H1 (cell line): ENCODE data around the gene ACVR2A. TPM values are rescaled to one million over a fixed set of nuclear protein-coding genes. Genes with fewer than 3 reads are reported as not detected.

Experiments
- CTCF ChIA-PET: fragments of 300-600 bp; sonication (Branson Sonifier 250); formaldehyde crosslinking; loops from one replicate; lab custom pipeline; 2021; ENCODE audit not compliant: partially characterized antibody; lab: Charles Lee
- POLR2A ChIA-PET: fragments of 300-600 bp; sonication (Branson Sonifier 250); formaldehyde crosslinking; loops from one replicate; lab custom pipeline; 2021; ENCODE audit warnings: inconsistent platforms; ENCODE audit not compliant: partially characterized antibody; lab: Charles Lee
- DNase-seq, 2 experiments: peaks; one replicate each; pipeline versions ENCODE4 v3.0.0 to v3.0.0-alpha.2; 2010 to 2022; ENCODE audit warnings: low spot score in 2 of 2, low read depth in 1 of 2, mixed read lengths in 1 of 2
- FAIRE-seq: peaks from 2 replicates; lab custom pipeline; 2011; peaks lifted over from hg19 to GRCh38; lab: Jason Lieb, UNC
- H2AFZ ChIP-seq: 2 replicates; pipeline ENCODE4 v1.8.1; 2012; ENCODE audit warnings: low read length, inconsistent platforms
- H2AK5ac ChIP-seq: 2 replicates; pipeline ENCODE4 v1.6.1; 2013; ENCODE audit warnings: low read depth, low read length
- H2BK120ac ChIP-seq: replicated peaks from 2 replicates; pipeline ENCODE3; 2013; ENCODE audit warnings: low read depth, low read length, inconsistent platforms
- H2BK12ac ChIP-seq: 2 replicates; pipeline ENCODE4 v1.6.1; 2013; ENCODE audit warnings: low read depth, low read length
- H2BK15ac ChIP-seq: 2 replicates; pipeline ENCODE4 v1.6.1; 2013; ENCODE audit warnings: low read length
- H2BK20ac ChIP-seq: 2 replicates; pipeline ENCODE4 v1.6.1; 2013; ENCODE audit warnings: low read length
- H2BK5ac ChIP-seq: 2 replicates; pipeline ENCODE4 v1.6.1; 2013; ENCODE audit warnings: low read depth, low read length
- H3K14ac ChIP-seq: 2 replicates; pipeline ENCODE4 v1.6.1; 2013; ENCODE audit warnings: inconsistent platforms; ENCODE audit not compliant: insufficient read length
- H3K18ac ChIP-seq: 2 replicates; pipeline ENCODE4 v1.6.1; 2013; ENCODE audit warnings: low read length; ENCODE audit errors: extremely low read depth
- H3K23ac ChIP-seq: 2 replicates; pipeline ENCODE4 v1.6.1; 2013; ENCODE audit warnings: inconsistent platforms; ENCODE audit not compliant: insufficient read length
- H3K23me2 ChIP-seq: 2 replicates; pipeline ENCODE4 v1.6.1; 2013; ENCODE audit warnings: low read depth, low read length
- H3K27ac ChIP-seq: 2 replicates; pipeline ENCODE4 v1.6.1; 2011; ENCODE audit warnings: low read depth, low read length, inconsistent platforms
- H3K27me3 ChIP-seq, 4 experiments: replicated peaks in 1 of 4; 1 replicate in 1 of 4; 2 replicates in 3 of 4; pipeline versions ENCODE4 v1.6.1 to v1.8.1; 2011 to 2013; ENCODE audit warnings: low read length in 3 of 4, mild to moderate bottlenecking in 3 of 4, inconsistent platforms in 2 of 4, mixed read lengths in 2 of 4, moderate library complexity in 1 of 4; ENCODE audit not compliant: control insufficient read depth in 3 of 4, insufficient read depth in 3 of 4; ENCODE audit errors: extremely low read depth in 1 of 4
- H3K36me3 ChIP-seq, 4 experiments: 2 replicates each; pipeline versions ENCODE4 v1.6.1 to v1.8.1; 2011 to 2013; ENCODE audit warnings: mild to moderate bottlenecking in 4 of 4, low read length in 3 of 4, moderate library complexity in 2 of 4, control low read depth in 1 of 4, inconsistent platforms in 1 of 4; ENCODE audit not compliant: insufficient read depth in 4 of 4, control insufficient read depth in 2 of 4
- H3K4ac ChIP-seq: replicated peaks from 2 replicates; pipeline ENCODE3; 2013; ENCODE audit warnings: low read length, low read depth, mixed read lengths, inconsistent platforms; ENCODE audit not compliant: insufficient read length
- H3K4me1 ChIP-seq, 4 experiments: replicated peaks in 1 of 4; 1 replicate in 1 of 4; 2 replicates in 3 of 4; pipeline versions ENCODE4 v1.6.1 to v1.8.1; 2011 to 2013; ENCODE audit warnings: low read length in 3 of 4, inconsistent platforms in 2 of 4, mixed read lengths in 1 of 4; ENCODE audit not compliant: insufficient read depth in 4 of 4, control insufficient read depth in 3 of 4
- H3K4me2 ChIP-seq, 2 experiments: 2 replicates each; pipeline versions ENCODE4 v1.6.1 to v1.8.1; 2011 to 2013; ENCODE audit warnings: low read depth in 2 of 2, low read length in 2 of 2, control low read depth in 1 of 2, inconsistent platforms in 1 of 2, mild to moderate bottlenecking in 1 of 2; ENCODE audit not compliant: insufficient read depth in 1 of 2
- H3K4me3 ChIP-seq, 4 experiments: fragments of 200-600, 300-600 bp in 1 of 4; sonication (generic), shearing (Covaris generic), sonication (Bioruptor Twin) in 1 of 4; 2 replicates each; pipeline versions ENCODE4 v1.5.1 to v1.8.1; 2011 to 2016; ENCODE audit warnings: low read length in 4 of 4, low read depth in 3 of 4, control low read depth in 2 of 4, inconsistent platforms in 2 of 4, mild to moderate bottlenecking in 2 of 4, mixed read lengths in 1 of 4, moderate library complexity in 1 of 4; ENCODE audit not compliant: insufficient read depth in 2 of 4; ENCODE audit errors: extremely low read depth in 1 of 4
- H3K56ac ChIP-seq: replicated peaks from 2 replicates; pipeline ENCODE3; 2013; ENCODE audit warnings: low read depth, mild to moderate bottlenecking, mixed read lengths, low read length, inconsistent platforms; ENCODE audit not compliant: insufficient read length
- H3K79me1 ChIP-seq: 2 replicates; pipeline ENCODE4 v1.6.1; 2013; ENCODE audit warnings: low read depth, low read length, control low read depth
- H3K79me2 ChIP-seq, 2 experiments: 2 replicates each; pipeline versions ENCODE4 v1.6.1 to v1.8.1; 2012 to 2013; ENCODE audit warnings: low read length in 2 of 2, mild to moderate bottlenecking in 2 of 2, inconsistent platforms in 1 of 2; ENCODE audit not compliant: insufficient read depth in 2 of 2, control insufficient read depth in 1 of 2
- H3K9ac ChIP-seq, 4 experiments: replicated peaks in 1 of 4; 1 replicate in 1 of 4; 2 replicates in 3 of 4; pipeline versions ENCODE4 v1.6.1 to v1.8.1; 2011 to 2013; ENCODE audit warnings: low read depth in 3 of 4, low read length in 3 of 4, control low read depth in 2 of 4, mild to moderate bottlenecking in 2 of 4, moderate library complexity in 2 of 4, inconsistent platforms in 1 of 4; ENCODE audit errors: extremely low read depth in 1 of 4
- H3K9me3 ChIP-seq, 2 experiments: 2 replicates each; pipeline versions ENCODE4 v1.6.1 to v1.8.1; 2012 to 2013; ENCODE audit warnings: mild to moderate bottlenecking in 2 of 2, moderate library complexity in 2 of 2, control low read depth in 1 of 2, inconsistent platforms in 1 of 2, low read depth in 1 of 2, low read length in 1 of 2, mixed read lengths in 1 of 2; ENCODE audit not compliant: insufficient read depth in 2 of 2
- H4K20me1 ChIP-seq, 2 experiments: replicated peaks in 1 of 2; 2 replicates each; pipeline versions ENCODE3 to v1.8.1; 2011 to 2013; ENCODE audit warnings: inconsistent platforms in 2 of 2, low read length in 2 of 2, mild to moderate bottlenecking in 1 of 2; ENCODE audit not compliant: insufficient read depth in 2 of 2, control insufficient read depth in 1 of 2
- H4K5ac ChIP-seq: 2 replicates; pipeline ENCODE4 v1.6.1; 2013; ENCODE audit warnings: low read length, low read depth, mixed read lengths, inconsistent platforms; ENCODE audit not compliant: insufficient read length
- H4K8ac ChIP-seq: 2 replicates; pipeline ENCODE4 v1.8.0; 2013; ENCODE audit warnings: mild to moderate bottlenecking, moderate library complexity, low read length, inconsistent platforms; ENCODE audit not compliant: insufficient read depth; ENCODE audit errors: extremely low read depth
- H4K91ac ChIP-seq: replicated peaks from 2 replicates; pipeline ENCODE3; 2013; ENCODE audit warnings: low read length, mixed read lengths, inconsistent platforms; ENCODE audit not compliant: insufficient read length
- BCL11A ChIP-seq, 2 experiments: IDR thresholded peaks; one replicate each; pipeline ENCODE4 v1.6.1; 2011; ENCODE audit warnings: low read depth in 2 of 2, low read length in 2 of 2, mild to moderate bottlenecking in 2 of 2
- E2F6 ChIP-seq: IDR thresholded peaks from 2 replicates; pipeline ENCODE4 v1.6.1; 2012; ENCODE audit warnings: inconsistent platforms
- EP300 ChIP-seq, 2 experiments: IDR thresholded peaks; 1 replicate in 1 of 2; 2 replicates in 1 of 2; pipeline ENCODE4 v1.6.1; 2011 to 2012; ENCODE audit warnings: low read depth in 2 of 2, low read length in 2 of 2, mild to moderate bottlenecking in 2 of 2, borderline replicate concordance in 1 of 2, inconsistent platforms in 1 of 2, moderate library complexity in 1 of 2
- HDAC6 ChIP-seq: IDR thresholded peaks from one replicate; pipeline ENCODE4 v1.7.1; 2012; ENCODE audit warnings: low read depth, mild to moderate bottlenecking, inconsistent platforms, low read length, moderate library complexity
- KDM1A ChIP-seq: fragments of 200-600, 300-600 bp; sonication (generic); IDR thresholded peaks from 2 replicates; pipeline ENCODE4 v1.7.1; 2016; ENCODE audit warnings: mild to moderate bottlenecking, low read length, borderline replicate concordance
- RBBP5 ChIP-seq: IDR thresholded peaks from 2 replicates; pipeline ENCODE4 v1.7.1; 2012; ENCODE audit warnings: low read depth, mild to moderate bottlenecking, inconsistent platforms, low read length, moderate library complexity, borderline replicate concordance
- SP1 ChIP-seq: IDR thresholded peaks from 2 replicates; pipeline ENCODE4 v1.6.1; 2011; ENCODE audit warnings: low read depth, low read length
- SP2 ChIP-seq: IDR thresholded peaks from 2 replicates; pipeline ENCODE4 v1.6.1; 2012; ENCODE audit warnings: mild to moderate bottlenecking, low read length, inconsistent platforms
- TAF1 ChIP-seq: IDR thresholded peaks from 2 replicates; pipeline ENCODE4 v1.6.1; 2011; ENCODE audit warnings: mild to moderate bottlenecking, low read depth, low read length
- WGBS, 2 experiments: shearing (Covaris generic) in 1 of 2; methylation state at CpG; one replicate each; pipeline versions ENCODE4 v1.1.6 to v1.1.7; 2013 to 2015; ENCODE audit warnings: low lambda C conversion rate in 2 of 2, mixed read lengths in 2 of 2, inconsistent platforms in 1 of 2, low coverage in 1 of 2, missing lambda C conversion rate in 1 of 2; ENCODE audit not compliant: insufficient replicate concordance in 2 of 2, insufficient coverage in 1 of 2, insufficient read length in 1 of 2; ENCODE audit errors: extremely low coverage in 1 of 2, missing lambda C conversion rate in 1 of 2; 5-methylcytosine and 5-hydroxymethylcytosine counted together
- polyA plus RNA-seq, 7 experiments: library from polyadenylated mRNA; depleted of rRNA in 3 of 7; stranded (reverse) in 5 of 7; unstranded in 2 of 7; fragments of >200 nt in 5 of 7; fragments of 200-250 nt in 2 of 7; gene quantifications; 1 replicate in 5 of 7; 2 replicates in 1 of 7; 4 replicates in 1 of 7; pipeline versions ENCODE4 v1.2.1 to v1.2.3, GENCODE V29; 2011 to 2013; ENCODE audit warnings: missing spikeins in 2 of 7, mixed read lengths in 2 of 7
- total RNA-seq: library from RNA; stranded (reverse); fragmentation: NEBNext Ultra II Directional; extraction: Animal tissue kit (Norgen Biotek cat#: 25700); gene quantifications from 2 replicates; pipeline ENCODE4 v1.2.1, GENCODE V29; 2021
- TF ChIP-seq, protein P1 (sequence below): IDR thresholded peaks from 2 replicates; pipeline ENCODE4 v1.6.1; 2012; ENCODE audit warnings: low read length, inconsistent platforms

Gene ACVR2A
- total and polyA plus RNA-seq, 2 of the 8 experiments (the other 6 are each of a cell fraction or from before 2014, with no cell fraction given) = 3.4 to 18.1 TPM

DNA sequence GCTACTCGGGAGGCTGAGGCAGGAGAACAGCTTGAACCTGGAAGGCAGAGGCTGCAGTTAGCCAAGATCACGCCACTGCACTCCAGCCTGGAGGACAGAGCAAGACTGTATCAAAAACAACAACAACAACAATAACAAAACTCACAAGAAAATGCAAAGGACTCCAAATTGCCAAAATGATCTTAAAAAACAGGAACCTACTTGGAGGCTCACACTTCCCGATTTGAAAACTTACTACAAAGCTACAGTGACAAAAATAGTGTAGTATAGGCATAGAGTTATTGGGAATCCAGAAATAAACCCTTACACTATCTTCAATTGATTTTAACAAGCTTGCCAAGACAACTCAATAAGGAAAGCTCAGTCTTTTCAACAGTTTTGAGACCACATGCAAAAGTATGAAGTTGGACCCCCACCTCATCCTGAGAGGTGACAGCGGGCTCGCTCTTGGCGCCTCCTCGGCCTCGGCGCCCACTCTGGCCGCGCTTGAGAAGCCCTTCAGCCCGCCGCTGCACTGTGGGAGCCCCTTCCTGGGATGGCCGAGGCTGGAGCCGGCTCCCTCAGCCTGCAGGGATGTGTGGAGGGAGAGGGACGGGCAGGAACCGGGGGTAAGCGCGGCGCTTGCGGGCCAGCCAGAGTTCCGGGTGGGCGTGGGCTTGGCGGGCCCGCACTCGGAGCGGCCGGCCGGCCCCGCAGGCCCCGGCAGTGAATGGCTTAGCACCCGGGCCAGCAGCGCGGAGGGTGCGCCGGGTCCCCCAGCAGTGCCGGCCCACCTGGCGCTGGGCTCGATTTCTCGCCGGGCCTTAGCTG, 18.3 kb upstream of the ACVR2A start:
- no peaks in the 10 kb centered on the region for H3K79me2 ChIP-seq
- H3K56ac ChIP-seq = no peak overlapping the region
- H3K27ac ChIP-seq = no peak overlapping the region
- H3K23me2 ChIP-seq = no peaks in the 10 kb centered on the region
- H2BK5ac ChIP-seq = no peak overlapping the region
- H3K18ac ChIP-seq = no peak overlapping the region
- POLR2A ChIA-PET = interaction anchor here (2.0 kb wide), 1 partner anchor 17 kb away, joined by 7 read pairs; no protein-coding TSS in a partner anchor
- H3K4ac ChIP-seq = no peak overlapping the region
- no peaks in the 10 kb centered on the region for H3K4me1 ChIP-seq
- H2BK120ac ChIP-seq = no peak overlapping the region
- no peak overlapping the region for H2BK15ac ChIP-seq
- no peaks in the 10 kb centered on the region for H4K20me1 ChIP-seq
- H2BK20ac ChIP-seq = no peak overlapping the region
- H2AFZ ChIP-seq = no peak overlapping the region
- no peak overlapping the region for H4K8ac ChIP-seq
- H3K4me3 ChIP-seq = no peak overlapping the region
- H2BK12ac ChIP-seq = no peak overlapping the region
- no peaks in the 10 kb centered on the region for H3K36me3 ChIP-seq
- FAIRE-seq (no peak), DNase-seq (no peak)
- no peak overlapping the region for H3K14ac ChIP-seq
- H3K4me2 ChIP-seq = no peak overlapping the region
- H3K79me1 ChIP-seq = no peaks in the 10 kb centered on the region
- H4K5ac ChIP-seq = no peak overlapping the region
- no peaks in the 10 kb centered on the region for H3K27me3 ChIP-seq
- CTCF ChIA-PET = no interaction called here
- no peak overlapping the region for H3K9ac ChIP-seq
- no peak overlapping the region for H2AK5ac ChIP-seq
- H3K9me3 ChIP-seq = peaks cover 0 to 7% of the 10 kb centered on the region in 2 experiments; a peak in 1 of 4 replicates
- H3K23ac ChIP-seq = no peak overlapping the region
- WGBS, 2 experiments = 96% methylated on average over 39 of the region's 41 CpGs; no CpG with 5 or more reads in 1 of the 2 experiments
- H4K91ac ChIP-seq = no peak overlapping the region
- TF ChIP-seq TAF1 (no peak), KDM1A (no peak), EP300 (IDR thresholded peaks at IDR 0.05; ENCODE audit: borderline replicate concordance in 1 of 2, low read depth in 2 of 2, low read length in 2 of 2) (no peak), SP1 (no peak), E2F6 (no peak), HDAC6 (no peak), BCL11A (IDR thresholded peaks at IDR 0.05; ENCODE audit: low read depth in 2 of 2, low read length in 2 of 2) (no peak), RBBP5 (no peak), SP2 (no peak)
- TF ChIP-seq, protein P1, sequence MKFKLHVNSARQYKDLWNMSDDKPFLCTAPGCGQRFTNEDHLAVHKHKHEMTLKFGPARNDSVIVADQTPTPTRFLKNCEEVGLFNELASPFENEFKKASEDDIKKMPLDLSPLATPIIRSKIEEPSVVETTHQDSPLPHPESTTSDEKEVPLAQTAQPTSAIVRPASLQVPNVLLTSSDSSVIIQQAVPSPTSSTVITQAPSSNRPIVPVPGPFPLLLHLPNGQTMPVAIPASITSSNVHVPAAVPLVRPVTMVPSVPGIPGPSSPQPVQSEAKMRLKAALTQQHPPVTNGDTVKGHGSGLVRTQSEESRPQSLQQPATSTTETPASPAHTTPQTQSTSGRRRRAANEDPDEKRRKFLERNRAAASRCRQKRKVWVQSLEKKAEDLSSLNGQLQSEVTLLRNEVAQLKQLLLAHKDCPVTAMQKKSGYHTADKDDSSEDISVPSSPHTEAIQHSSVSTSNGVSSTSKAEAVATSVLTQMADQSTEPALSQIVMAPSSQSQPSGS = no peak
